ENCODE results near the gene RSRC2. TPM values are rescaled to one million over a fixed set of nuclear protein-coding genes. Genes with fewer than 3 reads are reported as not detected.
"Not testable (repeated sequence)": the region's sequence is repeated elsewhere in the genome, so short reads cannot be mapped to it uniquely, and the experiment has no call there.

Gene RSRC2
- polyA plus RNA-seq, 1 experiment, result 13.4 TPM

- TF ChIP-seq CTCF (IDR thresholded peaks at IDR 0.05; ENCODE audit: insufficient read depth, low read depth, low read length), result no peak
- Histone ChIP-seq H3K27me3 (ENCODE audit: control insufficient read depth, insufficient read depth, low read length) (no peaks in the 10 kb centered on the region), H3K4me3 (ENCODE audit: low read depth, low read length) (no peak overlapping the region), H3K36me3 (ENCODE audit: control insufficient read depth, insufficient read depth, low read length) (peaks cover 3% of the 10 kb centered on the region)
- no peak for DNase-seq (ENCODE audit: low read depth)
- CTCF ChIA-PET, result no interaction called here
- POLR2A ChIA-PET, result no interaction called here
Measured at GRCh38 chr12:122467983-122468382, 58.8 kb downstream of the RSRC2 start.

GRCh38 chr12:122464317-122465042 is 62.3 kb downstream of the RSRC2 start:
- ChIA-PET POLR2A (interaction anchor here (0.5 kb wide), 1 partner anchor 64 kb away, joined by 11 read pairs; no protein-coding TSS in a partner anchor), CTCF (interaction anchor here (0.8 to 1.0 kb wide), 2 partner anchors 54 to 65 kb away, joined by 4 read pairs; no protein-coding TSS in a partner anchor)
- H3K36me3 ChIP-seq (ENCODE audit: control insufficient read depth, insufficient read depth, low read length); H3K4me3 ChIP-seq (ENCODE audit: low read depth, low read length); H3K27me3 ChIP-seq (ENCODE audit: control insufficient read depth, insufficient read depth, low read length): not testable (repeated sequence)
- DNase-seq (ENCODE audit: low read depth), result peak; percentile 95

GRCh38 chr12:122460641-122461040 is 66.1 kb downstream of the RSRC2 start:
- no peaks in the 10 kb centered on the region for H3K36me3 ChIP-seq (ENCODE audit: control insufficient read depth, insufficient read depth, low read length)
- H3K27me3 ChIP-seq (ENCODE audit: control insufficient read depth, insufficient read depth, low read length), result no peaks in the 10 kb centered on the region
- H3K4me3 ChIP-seq (ENCODE audit: low read depth, low read length), result no peak overlapping the region
- no peak for DNase-seq (ENCODE audit: low read depth)
- no peak for TF ChIP-seq CTCF (IDR thresholded peaks at IDR 0.05; ENCODE audit: insufficient read depth, low read depth, low read length)
- CTCF ChIA-PET, result interaction anchor here (3.2 kb wide), 1 partner anchor 61 kb away, joined by 8 read pairs; no protein-coding TSS in a partner anchor
- POLR2A ChIA-PET, result no interaction called here

GRCh38 chr12:122460061-122460460 is 66.7 kb downstream of the RSRC2 start:
- no peak for TF ChIP-seq CTCF (IDR thresholded peaks at IDR 0.05; ENCODE audit: insufficient read depth, low read depth, low read length)
- POLR2A ChIA-PET, result no interaction called here
- no peak overlapping the region for H3K4me3 ChIP-seq (ENCODE audit: low read depth, low read length)
- H3K27me3 ChIP-seq (ENCODE audit: control insufficient read depth, insufficient read depth, low read length), result no peaks in the 10 kb centered on the region
- CTCF ChIA-PET, result interaction anchor here (3.2 kb wide), 1 partner anchor 61 kb away, joined by 8 read pairs; no protein-coding TSS in a partner anchor
- DNase-seq (ENCODE audit: low read depth), result no peak
- H3K36me3 ChIP-seq (ENCODE audit: control insufficient read depth, insufficient read depth, low read length), result no peaks in the 10 kb centered on the region

GRCh38 chr12:122459211-122459610 is 67.5 kb downstream of the RSRC2 start:
- Histone ChIP-seq H3K36me3 (ENCODE audit: control insufficient read depth, insufficient read depth, low read length) (no peaks in the 10 kb centered on the region), H3K4me3 (ENCODE audit: low read depth, low read length) (no peak overlapping the region), H3K27me3 (ENCODE audit: control insufficient read depth, insufficient read depth, low read length) (no peaks in the 10 kb centered on the region)
- TF ChIP-seq CTCF (IDR thresholded peaks at IDR 0.05; ENCODE audit: insufficient read depth, low read depth, low read length), result no peak
- POLR2A ChIA-PET, result no interaction called here
- CTCF ChIA-PET, result interaction anchor here (3.2 kb wide), 1 partner anchor 60 kb away, joined by 8 read pairs; no protein-coding TSS in a partner anchor
- DNase-seq (ENCODE audit: low read depth), result no peak

Measured in BJ (cell line).